ENCODE measurements around the gene PLXNB1. TPM values are rescaled to one million over a fixed set of nuclear protein-coding genes. Genes with fewer than 3 reads are reported as not detected.

PLXNB1 gene
- total RNA-seq, 2 experiments from 2014 or later, result 4.9 to 5.3 TPM

GRCh38 chr3:48445277-48445882 lies 15.5 kb upstream of the PLXNB1 start:
- ChIA-PET CTCF (interaction anchor here (0.5 to 4.3 kb wide), 9 partner anchors 9 to 177 kb away, joined by 3 to 30 read pairs (median 3); no protein-coding TSS in a partner anchor), POLR2A (interaction anchor here (0.6 to 1.9 kb wide), 4 partner anchors 8 to 27 kb away, joined by 3 to 7 read pairs (median 4); no protein-coding TSS in a partner anchor)

- CTCF ChIA-PET, result interaction anchor here (1.5 kb wide), 1 partner anchor 10 kb away, joined by 3 read pairs; no protein-coding TSS in a partner anchor
Observed at GRCh38 chr3:48441940-48442339, 12.1 kb upstream of the PLXNB1 start.

GRCh38 chr3:48440590-48440958 lies 10.7 kb upstream of the PLXNB1 start:
- POLR2A ChIA-PET, result no interaction called here
- CTCF ChIA-PET, result interaction anchor here (1.5 to 1.9 kb wide), 3 partner anchors 11 to 33 kb away, joined by 3 to 11 read pairs (median 5); a partner anchor contains a TSS

More at GRCh38 chr3:48441940-48442339, 12.1 kb upstream of the PLXNB1 start:
- POLR2A ChIA-PET, result interaction anchor here (0.6 kb wide), 1 partner anchor 1033 kb away, joined by 3 read pairs; no protein-coding TSS in a partner anchor

GRCh38 chr3:48439820-48440589 lies 10.1 kb upstream of the PLXNB1 start, which contains the start of the genes CCDC51 and TMA7:
Gene CCDC51 (minus strand): TSS chr3:48440119. CDS start chr3:48435128, 4,991 bp downstream.
Gene TMA7 (plus strand): TSS chr3:48440257. CDS start chr3:48440297, 40 bp downstream.
- ChIA-PET CTCF (interaction anchor here (1.0 to 1.9 kb wide), 9 partner anchors 14 to 195 kb away, joined by 4 to 11 read pairs (median 5); partner anchors contain the start of gene SLC26A6), POLR2A (interaction anchor here (0.7 to 1.1 kb wide), 5 partner anchors 23 to 166 kb away, joined by 3 to 5 read pairs (median 4); partner anchors contain the start of gene PFKFB4)

- POLR2A ChIA-PET, result no interaction called here
- CTCF ChIA-PET, result interaction anchor here (1.5 to 3.2 kb wide), 4 partner anchors 37 to 207 kb away, joined by 3 to 81 read pairs (median 15); partner anchors contain the start of gene ZNF589
Observed at GRCh38 chr3:48437812-48438211, 7.9 kb upstream of the PLXNB1 start.

- POLR2A ChIA-PET, result interaction anchor here (0.7 to 1.0 kb wide), 2 partner anchors 8 to 572 kb away, joined by 3 to 5 read pairs; no protein-coding TSS in a partner anchor
Observed at GRCh38 chr3:48436855-48437254, 7.0 kb upstream of the PLXNB1 start.

GRCh38 chr3:48436477-48436787 lies 6.5 kb upstream of the PLXNB1 start:
- CTCF ChIA-PET, result interaction anchor here (0.6 to 3.2 kb wide), 66 partner anchors 8 to 970 kb away, joined by 3 to 81 read pairs (median 5); partner anchors contain the start of genes ATRIP, PFKFB4, SHISA5 and UCN2

More at GRCh38 chr3:48436855-48437254, 7.0 kb upstream of the PLXNB1 start:
- CTCF ChIA-PET, result interaction anchor here (0.8 to 3.2 kb wide), 38 partner anchors 9 to 242 kb away, joined by 3 to 81 read pairs (median 6); partner anchors contain the start of genes ATRIP, PFKFB4, SHISA5 and UCN2

GRCh38 chr3:48435774-48436476 lies 6.0 kb upstream of the PLXNB1 start:
- ChIA-PET CTCF (interaction anchor here (0.6 to 3.2 kb wide), 70 partner anchors 8 to 970 kb away, joined by 3 to 81 read pairs (median 5); partner anchors contain the start of genes ATRIP, CDC25A, PFKFB4 and SHISA5), POLR2A (interaction anchor here (0.9 to 1.1 kb wide), 4 partner anchors 9 to 162 kb away, joined by 3 to 5 read pairs (median 4); partner anchors contain the start of gene ATRIP)

More at GRCh38 chr3:48436477-48436787, 6.5 kb upstream of the PLXNB1 start:
- POLR2A ChIA-PET, result interaction anchor here (0.9 to 1.1 kb wide), 4 partner anchors 9 to 163 kb away, joined by 3 to 5 read pairs (median 4); partner anchors contain the start of gene ATRIP

- ChIA-PET POLR2A (no interaction called here), CTCF (interaction anchor here (0.6 to 3.2 kb wide), 34 partner anchors 9 to 247 kb away, joined by 3 to 81 read pairs (median 8); partner anchors contain the start of genes ATRIP, CDC25A, SHISA5 and ZNF589)
Observed at GRCh38 chr3:48435223-48435595, 5.3 kb upstream of the PLXNB1 start.

GRCh38 chr3:48434591-48435222 lies 4.8 kb upstream of the PLXNB1 start:
- CTCF ChIA-PET, result interaction anchor here (0.9 to 3.2 kb wide), 6 partner anchors 13 to 115 kb away, joined by 3 to 81 read pairs (median 8); a partner anchor contains a TSS
- POLR2A ChIA-PET, result no interaction called here

- CTCF ChIA-PET, result interaction anchor here (0.9 to 2.9 kb wide), 3 partner anchors 33 to 116 kb away, joined by 3 to 9 read pairs (median 4); no protein-coding TSS in a partner anchor
- POLR2A ChIA-PET, result interaction anchor here (0.5 kb wide), 1 partner anchor 73 kb away, joined by 8 read pairs; no protein-coding TSS in a partner anchor
Observed at GRCh38 chr3:48433472-48434118, 3.7 kb upstream of the PLXNB1 start.

GRCh38 chr3:48432411-48433371 lies 2.8 kb upstream of the PLXNB1 start:
- POLR2A ChIA-PET, result no interaction called here
- CTCF ChIA-PET, result interaction anchor here (0.6 to 2.9 kb wide), 4 partner anchors 11 to 117 kb away, joined by 3 to 9 read pairs (median 4); no protein-coding TSS in a partner anchor

- ChIA-PET POLR2A (no interaction called here), CTCF (interaction anchor here (1.8 to 2.9 kb wide), 2 partner anchors 31 to 118 kb away, joined by 5 to 9 read pairs; no protein-coding TSS in a partner anchor)
Observed at GRCh38 chr3:48431224-48432029, 1.5 kb upstream of the PLXNB1 start.

GRCh38 chr3:48430708-48431101 lies 819 bp upstream of the PLXNB1 start:
- ChIA-PET CTCF (interaction anchor here (1.3 to 1.8 kb wide), 2 partner anchors 30 to 157 kb away, joined by 3 to 5 read pairs; no protein-coding TSS in a partner anchor), POLR2A (interaction anchor here (0.5 kb wide), 1 partner anchor 464 kb away, joined by 5 read pairs; no protein-coding TSS in a partner anchor)

GRCh38 chr3:48429317-48429959 lies 448 bp downstream of the PLXNB1 start:
- POLR2A ChIA-PET, result no interaction called here
- CTCF ChIA-PET, result interaction anchor here (0.9 to 1.3 kb wide), 2 partner anchors 21 to 156 kb away, joined by 3 read pairs; no protein-coding TSS in a partner anchor

Measured in activated CD8-positive, alpha-beta memory T cell treated with anti-CD3 and anti-CD28 coated beads for 36 hours (primary cell).